OCI-LY7 (cell line): ENCODE results near the gene EHMT2. TPM values are rescaled to one million over a fixed set of nuclear protein-coding genes. Genes with fewer than 3 reads are reported as not detected.

Experiments used
- BruUV-seq: library from RNA; stranded (reverse); fragments of 400-500 nt; replicated peaks from 2 replicates; lab custom pipeline; 2021; lab: Mats Ljungman, UMichigan
- CTCF ChIA-PET: fragments of 300-600 bp; sonication (Branson Sonifier 250); formaldehyde crosslinking; loops from one replicate; lab custom pipeline; 2022; ENCODE audit warnings: antibody characterized with exemption; ENCODE audit not compliant: unreplicated experiment; lab: Charles Lee
- POLR2A ChIA-PET: fragments of 300-600 bp; sonication (Branson Sonifier 250); formaldehyde crosslinking; loops from one replicate; lab custom pipeline; 2022; ENCODE audit warnings: antibody characterized with exemption; lab: Charles Lee
- DNase-seq: peaks from one replicate; pipeline ENCODE4 v3.0.0-alpha.2; 2015; ENCODE audit warnings: low spot score
- H2AFZ ChIP-seq: fragments of 200-600 bp; sonication (generic), shearing (Covaris generic); 2 replicates; pipeline ENCODE4 v1.6.1; 2014; ENCODE audit warnings: mild to moderate bottlenecking, antibody characterized with exemption, low read length, moderate library complexity
- H3K27ac ChIP-seq: fragments of 200-600 bp; sonication (generic); 2 replicates; pipeline ENCODE4 v1.5.1; 2014; ENCODE audit warnings: mixed run types, low read depth, mild to moderate bottlenecking, moderate library complexity, low read length, inconsistent platforms; ENCODE audit not compliant: poor library complexity, severe bottlenecking
- H3K36me3 ChIP-seq: fragments of 200-600 bp; sonication (generic); 2 replicates; pipeline ENCODE4 v1.6.1; 2014; ENCODE audit warnings: mild to moderate bottlenecking, antibody characterized with exemption, low read length, moderate library complexity, mixed read lengths; ENCODE audit not compliant: insufficient read depth
- H3K4me1 ChIP-seq: fragments of 200-600 bp; sonication (generic); 2 replicates; pipeline ENCODE4 v1.5.1; 2014; ENCODE audit warnings: mild to moderate bottlenecking, low read length; ENCODE audit not compliant: insufficient read depth, poor library complexity, severe bottlenecking
- H3K4me2 ChIP-seq: fragments of 200-600 bp; sonication (generic); 2 replicates; pipeline ENCODE4 v1.6.1; 2014; ENCODE audit warnings: mild to moderate bottlenecking, low read length
- H3K4me3 ChIP-seq: fragments of 200-600 bp; sonication (generic); 2 replicates; pipeline ENCODE4 v1.5.1; 2014; ENCODE audit warnings: mild to moderate bottlenecking, low read depth, low read length; ENCODE audit not compliant: poor library complexity, severe bottlenecking
- H3K79me2 ChIP-seq: fragments of 200-600 bp; sonication (generic); 2 replicates; pipeline ENCODE4 v1.6.1; 2016; ENCODE audit warnings: low read depth, mild to moderate bottlenecking, low read length, moderate library complexity, mixed read lengths; ENCODE audit not compliant: insufficient read depth
- H3K9me2 ChIP-seq: fragments of 200-600 bp; sonication (generic); 2 replicates; pipeline ENCODE4 v1.6.1; 2016; ENCODE audit warnings: mild to moderate bottlenecking, low read length, mixed read lengths; ENCODE audit not compliant: insufficient read depth
- H3K9me3 ChIP-seq: fragments of 200-600 bp; sonication (generic); 2 replicates; pipeline ENCODE4 v1.6.1; 2014; ENCODE audit warnings: mild to moderate bottlenecking, mixed run types, low read length, mixed read lengths
- H4K20me1 ChIP-seq: fragments of 200-600 bp; sonication (generic); 2 replicates; pipeline ENCODE4 v1.6.1; 2014; ENCODE audit warnings: mild to moderate bottlenecking, antibody characterized with exemption, low read length, moderate library complexity, mixed read lengths; ENCODE audit not compliant: insufficient read depth
- CTCF ChIP-seq: fragments of 200-600 bp; sonication (generic); conservative IDR thresholded peaks from 2 replicates; pipeline ENCODE4 v1.5.1; 2014; ENCODE audit warnings: mild to moderate bottlenecking, antibody characterized with exemption, low read length, moderate library complexity, mixed read lengths
- EZH2phosphoT487 ChIP-seq: fragments of 200-600 bp; sonication (generic); IDR thresholded peaks from 2 replicates; pipeline ENCODE4 v1.6.1; 2018; ENCODE audit warnings: low read depth, borderline replicate concordance, mild to moderate bottlenecking, mixed run types, antibody characterized with exemption, low read length, moderate library complexity, mixed read lengths
- intact Hi-C: fragments of 100-400 bp; cut with micrococcal nuclease; formaldehyde crosslinking; loops from one replicate; pipeline ENCODE4 v1.10.0; 2022; ENCODE audit not compliant: unreplicated experiment
- total RNA-seq, 2 experiments: library from RNA; depleted of rRNA in 1 of 2; stranded (reverse); fragments of >200 nt in 1 of 2; shearing (Covaris generic) in 1 of 2; gene quantifications; 2 replicates each; pipeline ENCODE4 v1.2.3, GENCODE V29; 2014 to 2022

The EHMT2 gene
- total RNA-seq, 2 experiments from 2014 or later = 49.5 to 76.8 TPM

GRCh38 chr6:31940256-31940664, 42.8 kb upstream of the EHMT2 start:
- Histone ChIP-seq H2AFZ (no peak overlapping the region), H3K4me2 (no peak overlapping the region), H3K36me3 (no peaks in the 10 kb centered on the region), H3K9me3 (no peaks in the 10 kb centered on the region), H3K27ac (no peak overlapping the region), H3K4me3 (no peak overlapping the region), H4K20me1 (no peaks in the 10 kb centered on the region), H3K9me2 (no peaks in the 10 kb centered on the region), H3K4me1 (no peaks in the 10 kb centered on the region), H3K79me2 (no peaks in the 10 kb centered on the region)
- DNase-seq = no peak
- ChIA-PET CTCF (interaction anchor here (0.5 kb wide), 1 partner anchor 742 kb away, joined by 4 read pairs; no protein-coding TSS in a partner anchor), POLR2A (interaction anchor here (0.6 kb wide), 1 partner anchor 443 kb away, joined by 3 read pairs; the partner anchor contains the start of gene MICB)
- intact Hi-C loops = no loop called here
- BruUV-seq = no TSS peak
- TF ChIP-seq EZH2phosphoT487 (no peak), CTCF (no peak)

GRCh38 chr6:31935823-31936222, 38.3 kb upstream of the EHMT2 start:
- Histone ChIP-seq H3K9me2 (no peaks in the 10 kb centered on the region), H3K9me3 (no peaks in the 10 kb centered on the region), H3K4me2 (no peak overlapping the region), H3K36me3 (no peaks in the 10 kb centered on the region), H3K4me3 (no peak overlapping the region), H3K79me2 (no peaks in the 10 kb centered on the region), H4K20me1 (no peaks in the 10 kb centered on the region), H2AFZ (no peak overlapping the region), H3K4me1 (no peaks in the 10 kb centered on the region), H3K27ac (no peak overlapping the region)
- POLR2A ChIA-PET = no interaction called here
- no TSS peak for BruUV-seq
- no peak for DNase-seq
- intact Hi-C loops = no loop called here
- no peak for TF ChIP-seq CTCF
- no peak for TF ChIP-seq EZH2phosphoT487
- CTCF ChIA-PET = no interaction called here

GRCh38 chr6:31935021-31935420, 37.5 kb upstream of the EHMT2 start:
- no peaks in the 10 kb centered on the region for H3K79me2 ChIP-seq
- intact Hi-C loops = no loop called here
- H3K36me3 ChIP-seq = no peaks in the 10 kb centered on the region
- BruUV-seq = no TSS peak
- TF ChIP-seq EZH2phosphoT487 (no peak), CTCF (no peak)
- no peaks in the 10 kb centered on the region for H3K9me3 ChIP-seq
- POLR2A ChIA-PET = interaction anchor here (0.6 kb wide), 1 partner anchor 39 kb away, joined by 5 read pairs; no protein-coding TSS in a partner anchor
- no peaks in the 10 kb centered on the region for H4K20me1 ChIP-seq
- CTCF ChIA-PET = no interaction called here
- H3K9me2 ChIP-seq = no peaks in the 10 kb centered on the region
- H3K4me2 ChIP-seq = no peak overlapping the region
- no peaks in the 10 kb centered on the region for H3K4me1 ChIP-seq
- no peak overlapping the region for H2AFZ ChIP-seq
- DNase-seq = no peak
- no peak overlapping the region for H3K4me3 ChIP-seq
- H3K27ac ChIP-seq = no peak overlapping the region
